GOT3 (cell line): ENCODE measurements around the gene TNS3.

Experiments
- DNase-seq: peaks from one replicate; lab custom pipeline; 2025; ENCODE audit warnings: mixed read lengths; lab: John Stamatoyannopoulos, UW

Gene TNS3

GRCh38 chr7:47428052-47428767, 153.7 kb downstream of the TNS3 start:
- DNase-seq, result no peak

DNA sequence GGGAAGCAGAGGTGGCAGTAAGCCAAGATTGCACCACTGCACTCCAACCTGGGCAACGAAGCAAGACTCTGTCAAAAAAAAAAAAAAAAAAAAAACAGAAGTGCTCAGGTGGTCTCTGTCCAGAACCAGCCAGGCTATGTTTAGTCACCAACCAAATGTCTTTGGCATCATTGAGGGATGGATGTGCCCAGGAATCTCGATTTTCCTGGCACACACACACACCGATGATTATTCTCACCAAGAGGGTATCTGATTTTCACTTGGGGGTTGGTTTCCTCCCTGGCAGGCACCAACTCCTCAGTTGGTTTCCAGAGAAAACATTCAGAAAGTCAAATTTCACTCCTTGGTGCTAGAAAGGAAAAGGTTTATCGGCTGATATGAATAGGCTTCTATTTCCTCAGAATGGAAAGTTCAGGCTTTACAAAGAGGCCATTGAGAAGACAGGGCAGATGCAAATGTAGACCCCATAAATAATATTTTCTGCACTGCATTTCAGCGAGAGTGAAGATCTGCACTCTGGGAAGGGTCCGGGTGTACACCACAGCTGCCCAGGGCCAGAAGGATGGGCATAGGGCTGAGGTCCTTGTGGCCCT, 154.8 kb downstream of the TNS3 start:
- DNase-seq, result no peak

GRCh38 chr7:47424523-47424922, 157.4 kb downstream of the TNS3 start:
- no peak for DNase-seq

- DNase-seq, result no peak
Observed at GRCh38 chr7:47423196-47423595, 158.7 kb downstream of the TNS3 start.

DNA sequence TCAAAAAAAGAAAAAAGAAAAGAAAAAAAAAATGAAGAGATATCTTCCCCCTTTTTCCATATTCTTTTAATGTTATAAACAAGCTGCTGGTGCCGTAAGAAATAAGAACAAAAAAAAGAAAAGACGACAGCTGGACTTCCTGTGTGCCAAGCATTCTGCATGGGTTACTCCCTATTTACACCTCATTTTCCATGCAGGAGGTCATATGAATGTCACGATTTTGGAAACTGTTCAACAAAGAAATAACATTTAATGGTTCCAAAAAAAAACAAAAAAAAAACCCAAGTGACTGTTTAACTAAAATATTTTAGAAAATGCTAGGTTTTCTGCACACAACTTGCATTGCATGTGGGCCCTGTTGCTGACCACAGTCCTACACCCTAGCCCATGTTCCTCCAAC, 159.3 kb downstream of the TNS3 start:
- DNase-seq, result no peak

GRCh38 chr7:47421456-47421855, 160.5 kb downstream of the TNS3 start:
- no peak for DNase-seq

GRCh38 chr7:47420122-47420780, 161.7 kb downstream of the TNS3 start:
- no peak for DNase-seq

GRCh38 chr7:47419471-47419870, 162.4 kb downstream of the TNS3 start:
- no peak for DNase-seq

DNA sequence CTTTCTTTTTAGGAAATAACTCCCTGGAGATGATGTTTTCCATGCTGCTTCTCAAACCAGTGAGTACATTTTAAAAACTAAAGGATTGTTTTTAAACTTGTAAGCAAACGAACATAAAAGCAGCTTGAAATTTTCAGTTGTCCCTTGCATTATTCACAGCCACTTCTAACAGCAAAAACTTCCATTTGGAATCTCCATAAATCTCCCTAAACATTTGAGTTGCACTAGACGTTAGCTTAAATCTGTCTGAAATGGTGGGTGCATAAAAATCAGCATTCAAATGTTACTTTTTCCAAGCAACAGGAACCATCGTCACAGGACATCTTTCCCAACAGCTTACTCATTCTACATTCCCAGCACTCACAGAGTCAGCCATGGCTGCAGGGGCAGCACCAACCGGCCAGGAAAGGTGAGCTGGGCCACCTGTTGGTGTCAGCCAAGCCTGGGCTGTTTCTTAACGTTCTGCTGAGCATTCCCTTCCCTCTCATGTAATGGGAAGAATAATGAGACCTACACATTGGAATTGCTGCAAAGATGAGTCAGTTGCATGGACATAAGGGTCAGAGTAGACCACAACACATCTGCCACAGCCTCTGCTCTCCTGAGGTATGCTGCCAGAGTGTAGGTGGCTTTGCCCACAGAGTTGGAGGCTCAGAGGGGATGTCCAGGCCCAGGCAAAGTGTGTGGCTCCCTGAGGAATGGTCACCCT, 163.2 kb downstream of the TNS3 start:
- DNase-seq, result no peak

DNA sequence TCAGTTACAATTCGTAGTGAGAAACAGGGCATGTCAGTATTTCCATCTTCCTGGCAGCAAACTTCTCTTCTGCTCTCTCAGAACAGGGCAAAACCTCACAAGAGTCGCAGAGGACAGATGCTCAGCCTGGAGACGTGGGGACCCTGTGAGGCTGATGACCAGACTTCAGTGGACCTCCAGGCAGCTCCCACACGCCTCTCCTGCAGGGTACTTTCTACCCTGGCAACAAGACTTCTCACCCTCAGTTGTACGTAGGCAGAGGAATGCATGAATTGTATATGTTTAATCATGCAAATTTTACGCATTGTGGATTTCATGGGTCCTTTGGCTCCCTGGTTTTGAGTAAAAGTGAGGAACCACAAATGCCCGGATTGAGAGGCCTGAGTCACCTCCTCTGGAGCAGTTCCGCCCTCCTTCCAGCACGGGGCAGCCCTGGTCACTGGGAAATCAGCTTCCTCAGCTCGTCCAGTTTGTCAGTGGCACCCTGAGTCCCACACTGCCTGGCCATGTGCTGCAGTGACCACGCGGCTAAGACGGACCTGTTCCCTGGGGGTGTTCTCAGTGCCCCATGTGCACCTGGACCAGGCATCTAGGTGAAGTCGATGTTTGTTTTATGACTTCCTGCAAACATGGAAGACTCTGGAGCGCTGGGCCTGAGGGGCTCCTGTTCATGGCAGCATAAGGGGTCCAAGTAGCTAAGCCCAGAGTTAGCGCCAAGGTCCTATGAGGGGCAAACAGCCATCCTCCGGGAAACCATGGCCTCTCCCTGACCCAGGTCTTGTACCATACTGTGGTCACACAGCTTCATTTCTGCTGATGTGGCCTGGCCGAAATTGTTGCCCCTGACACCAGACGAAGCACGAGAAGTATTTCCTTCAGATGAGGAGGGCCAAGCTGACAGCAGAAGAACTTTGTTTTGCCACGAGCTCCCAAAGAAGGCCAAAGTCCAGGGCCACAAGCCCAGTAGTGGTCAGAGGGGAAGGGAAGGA, 165.1 kb downstream of the TNS3 start:
- DNase-seq, result no peak

- no peak for DNase-seq
Observed at GRCh38 chr7:47415318-47416212, 166.3 kb downstream of the TNS3 start.

DNA sequence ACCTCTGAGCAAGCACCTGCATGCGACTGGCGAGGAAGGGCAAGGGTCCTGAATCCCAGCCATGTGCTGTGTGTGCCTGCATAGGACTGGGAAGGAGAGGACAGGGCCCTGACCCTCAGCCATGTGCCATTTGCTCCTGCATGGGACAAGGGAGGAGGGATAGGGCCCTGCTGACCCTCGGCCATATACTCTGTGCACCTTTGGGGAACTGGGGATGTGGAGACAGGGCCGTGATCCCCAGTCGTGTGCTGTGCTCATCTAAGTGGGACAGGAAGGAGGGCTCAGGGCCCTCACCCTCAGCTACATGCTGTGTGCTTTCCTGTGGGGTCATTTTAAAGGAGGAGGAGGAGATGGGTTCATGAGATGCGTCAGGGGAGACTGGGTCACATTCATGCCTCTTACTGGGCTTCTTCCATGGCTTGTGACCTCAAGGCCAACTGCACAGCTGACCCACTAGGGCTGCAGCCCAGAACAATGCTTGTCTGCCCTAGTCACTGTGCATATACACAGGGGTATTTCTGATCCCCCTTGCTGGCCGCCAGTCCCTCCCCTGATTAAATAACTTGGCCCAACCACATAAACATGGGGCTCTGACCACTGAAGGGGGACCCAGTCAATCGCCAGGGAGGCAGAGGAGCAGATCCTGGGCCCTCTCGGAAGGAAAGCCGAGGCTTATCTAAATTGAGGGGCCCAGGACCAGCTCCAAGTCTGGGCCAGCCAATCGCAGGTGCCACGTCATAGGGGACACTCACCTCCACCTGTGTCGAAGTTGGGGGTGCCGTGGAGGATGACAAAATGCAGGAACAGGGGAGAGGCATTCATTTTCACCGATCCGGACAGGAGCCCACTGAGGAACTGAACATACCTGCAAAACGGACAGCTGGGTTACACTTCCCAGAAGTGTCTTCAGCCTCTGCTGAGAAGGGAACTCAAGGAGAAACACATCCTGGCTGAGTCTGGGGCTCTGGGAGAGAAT, 167.3 kb downstream of the TNS3 start:
- no peak for DNase-seq

- DNase-seq, result no peak
Observed at GRCh38 chr7:47413526-47414341, 168.2 kb downstream of the TNS3 start.

DNA sequence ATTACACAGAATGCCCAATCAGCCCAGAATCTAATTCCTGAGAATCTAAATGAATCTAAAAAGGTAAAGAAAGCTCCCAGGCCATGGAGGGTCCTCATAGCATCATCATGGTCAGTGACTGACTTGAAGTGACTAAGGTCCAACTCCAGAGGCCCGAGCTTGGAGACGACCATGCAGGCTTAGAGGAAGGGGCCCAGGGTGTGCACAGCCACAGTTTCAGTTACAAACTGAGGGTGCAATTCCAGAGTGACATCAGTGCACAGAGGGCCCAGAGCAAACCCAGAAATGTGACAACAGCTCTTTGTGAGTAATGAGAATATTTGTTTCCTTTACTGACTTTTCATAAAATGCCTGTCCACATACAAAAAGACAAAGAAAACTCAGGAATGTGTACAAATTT, 170.0 kb downstream of the TNS3 start:
- no peak for DNase-seq

- no peak for DNase-seq
Observed at GRCh38 chr7:47411281-47411869, 170.5 kb downstream of the TNS3 start.

DNA sequence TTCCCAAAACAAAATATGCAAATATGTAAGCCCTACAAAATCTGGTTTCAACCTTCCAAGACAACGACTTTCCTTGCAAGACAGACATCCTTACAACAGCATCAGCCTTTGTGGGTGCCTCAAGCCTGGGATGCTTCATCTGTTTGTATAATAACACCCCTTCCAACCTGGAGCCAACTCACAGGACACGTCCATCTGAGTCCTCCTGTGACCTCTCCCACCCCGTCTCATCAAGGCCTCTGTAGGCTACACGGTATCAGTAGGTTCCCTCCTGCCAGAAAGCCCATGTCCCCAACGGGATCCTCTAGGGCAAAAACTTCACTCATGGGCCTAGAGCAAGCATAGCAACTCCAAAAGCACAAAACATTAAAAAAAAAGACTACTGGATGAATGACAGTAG, 173.2 kb downstream of the TNS3 start:
- DNase-seq, result no peak

DNA sequence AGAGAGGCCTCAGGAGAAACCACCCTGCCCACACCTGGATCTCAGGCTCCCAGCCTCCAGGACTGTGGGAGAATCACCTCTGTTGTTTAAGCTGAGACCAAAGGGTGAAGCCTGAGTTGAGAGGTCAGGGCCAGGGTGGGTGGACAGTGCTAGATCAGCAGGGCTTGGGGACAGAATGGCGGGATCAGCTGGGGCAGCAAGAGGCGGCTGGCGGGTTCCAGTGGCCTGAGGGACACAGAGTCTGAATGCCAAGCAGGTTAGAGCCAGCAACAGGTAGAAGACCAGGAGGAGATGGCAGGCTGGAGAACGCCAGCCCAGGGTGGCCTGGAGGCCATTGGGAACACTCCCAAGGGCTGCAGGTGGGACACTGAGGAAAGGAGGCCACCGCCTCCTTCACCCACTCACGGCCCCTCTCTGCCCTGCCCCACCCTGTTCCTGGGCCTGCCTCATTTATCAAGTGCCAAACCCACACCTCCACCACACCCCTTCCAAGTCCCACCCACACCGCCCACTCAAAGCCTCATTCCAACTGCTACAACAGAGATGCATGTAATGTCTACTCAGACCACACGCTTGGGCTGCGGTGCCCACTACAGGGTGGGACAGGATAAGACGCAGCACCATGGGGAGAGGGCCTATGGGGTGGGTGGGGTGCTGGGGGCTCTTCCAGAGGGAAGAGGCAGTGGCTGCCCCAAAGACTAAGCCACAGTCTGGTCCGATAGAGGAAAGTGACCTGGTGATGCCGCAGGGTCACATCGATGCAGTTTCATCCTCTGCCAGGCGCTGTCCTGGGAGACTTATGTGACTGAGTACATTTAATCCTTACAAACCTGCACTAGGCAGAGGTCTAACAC, 173.9 kb downstream of the TNS3 start:
- DNase-seq, result no peak
